IPS-20b (cell line): ENCODE results near the gene TTN.

Experiments
- H3K27ac ChIP-seq: one replicate; pipeline ENCODE4 v1.5.1; 2013; ENCODE audit warnings: low read length
- H3K27me3 ChIP-seq: 2 replicates; pipeline ENCODE4 v1.6.1; 2013; ENCODE audit warnings: mild to moderate bottlenecking, low read length, inconsistent platforms; ENCODE audit not compliant: insufficient read depth
- H3K36me3 ChIP-seq: 2 replicates; pipeline ENCODE4 v1.6.1; 2013; ENCODE audit warnings: low read depth, mild to moderate bottlenecking, inconsistent platforms, low read length, moderate library complexity; ENCODE audit not compliant: insufficient read depth
- H3K4me1 ChIP-seq: 2 replicates; pipeline ENCODE4 v1.6.1; 2013; ENCODE audit warnings: mild to moderate bottlenecking, control low read depth, inconsistent platforms, low read length, moderate library complexity; ENCODE audit not compliant: insufficient read depth
- H3K4me3 ChIP-seq: 2 replicates; pipeline ENCODE4 v1.5.1; 2013; ENCODE audit warnings: mild to moderate bottlenecking, low read length, inconsistent platforms
- H3K9ac ChIP-seq: 2 replicates; pipeline ENCODE4 v1.6.1; 2013; ENCODE audit warnings: low read depth, mild to moderate bottlenecking, inconsistent platforms, low read length, moderate library complexity
- H3K9me3 ChIP-seq: 2 replicates; pipeline ENCODE4 v1.6.1; 2013; ENCODE audit warnings: mild to moderate bottlenecking, low read depth, low read length, inconsistent platforms; ENCODE audit not compliant: insufficient read depth

TTN gene

GRCh38 chr2:178776751-178777150 lies 30.5 kb downstream of the TTN start:
- no peaks in the 10 kb centered on the region for H3K36me3 ChIP-seq
- no peaks in the 10 kb centered on the region for H3K27me3 ChIP-seq
- H3K27ac ChIP-seq = no peak overlapping the region
- H3K9ac ChIP-seq = no peak overlapping the region
- H3K4me1 ChIP-seq = no peaks in the 10 kb centered on the region
- no peaks in the 10 kb centered on the region for H3K9me3 ChIP-seq
- H3K4me3 ChIP-seq = no peak overlapping the region

DNA sequence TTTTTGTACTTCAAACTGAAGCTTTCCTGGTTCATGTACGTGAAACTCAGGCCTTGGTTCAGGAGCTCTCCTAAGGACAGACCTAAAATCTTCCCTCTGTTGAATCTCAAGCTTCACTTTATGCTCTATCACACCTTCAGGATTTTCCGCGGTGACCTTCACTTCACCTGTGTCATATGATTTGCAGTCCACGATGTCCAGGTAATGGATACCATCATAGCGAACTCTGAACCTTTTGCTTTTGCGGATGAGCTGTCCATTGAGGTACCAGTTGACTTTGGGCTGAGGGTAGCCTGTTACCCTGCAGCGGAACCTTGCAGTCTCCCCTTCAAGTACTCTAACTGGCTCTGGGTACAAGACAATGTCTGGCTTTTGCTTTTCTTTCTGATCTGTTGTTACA lies 31.2 kb downstream of the TTN start:
- H3K9me3 ChIP-seq = no peaks in the 10 kb centered on the region
- H3K27ac ChIP-seq = no peak overlapping the region
- no peaks in the 10 kb centered on the region for H3K27me3 ChIP-seq
- no peaks in the 10 kb centered on the region for H3K4me1 ChIP-seq
- H3K9ac ChIP-seq = no peak overlapping the region
- H3K4me3 ChIP-seq = no peak overlapping the region
- no peaks in the 10 kb centered on the region for H3K36me3 ChIP-seq

- no peaks in the 10 kb centered on the region for H3K27me3 ChIP-seq
- no peak overlapping the region for H3K9ac ChIP-seq
- H3K36me3 ChIP-seq = no peaks in the 10 kb centered on the region
- no peaks in the 10 kb centered on the region for H3K9me3 ChIP-seq
- no peak overlapping the region for H3K27ac ChIP-seq
- H3K4me3 ChIP-seq = no peak overlapping the region
- H3K4me1 ChIP-seq = no peaks in the 10 kb centered on the region
Measured at GRCh38 chr2:178770518-178770917, 36.7 kb downstream of the TTN start.

DNA sequence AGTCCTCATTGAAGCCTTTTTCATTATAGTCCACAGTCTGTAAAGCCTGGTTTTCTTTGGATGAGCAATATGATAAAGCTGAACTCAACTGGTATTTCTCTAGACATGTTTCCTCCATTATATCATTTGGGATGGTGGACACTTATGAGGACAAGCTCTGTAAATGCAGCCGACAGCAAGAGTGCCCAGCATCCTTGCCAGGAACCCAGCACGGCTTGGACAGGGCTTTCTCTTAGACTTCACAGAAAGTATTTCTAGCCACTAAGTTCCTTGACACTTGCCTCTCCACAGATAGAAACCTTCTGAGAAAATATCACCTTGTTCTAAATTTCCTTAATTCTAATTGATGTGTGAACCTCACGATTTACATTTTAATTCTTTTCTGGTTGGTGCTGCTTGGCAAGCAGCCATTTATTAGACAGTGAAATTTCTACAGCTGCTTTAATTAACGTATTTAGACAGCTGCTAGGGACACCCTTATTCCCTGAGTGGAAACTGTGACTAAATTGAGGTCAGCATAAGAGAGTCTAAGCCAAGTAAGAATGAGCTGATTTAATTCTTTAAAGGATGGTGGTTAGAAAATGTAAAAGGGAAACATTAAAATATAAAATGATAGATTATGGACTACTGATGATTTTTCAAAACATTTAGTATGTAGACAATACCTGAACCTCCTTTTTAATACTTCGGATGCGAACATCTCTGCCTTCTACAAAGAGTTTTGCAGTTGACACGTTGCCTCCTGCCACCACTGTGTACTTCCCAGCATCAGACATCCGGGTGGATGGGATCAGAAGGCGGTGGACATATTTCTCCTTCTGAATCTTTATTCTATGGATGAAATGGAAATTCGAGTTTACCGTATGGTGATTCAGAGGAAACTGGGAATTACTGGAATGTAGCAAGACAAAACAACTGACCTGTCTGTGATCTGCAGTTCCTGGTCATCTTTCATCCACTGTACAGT lies 39.8 kb downstream of the TTN start:
- Histone ChIP-seq H3K9ac (no peak overlapping the region), H3K27me3 (no peaks in the 10 kb centered on the region), H3K4me1 (no peaks in the 10 kb centered on the region), H3K36me3 (no peaks in the 10 kb centered on the region), H3K4me3 (no peak overlapping the region), H3K9me3 (no peaks in the 10 kb centered on the region), H3K27ac (no peak overlapping the region)

DNA sequence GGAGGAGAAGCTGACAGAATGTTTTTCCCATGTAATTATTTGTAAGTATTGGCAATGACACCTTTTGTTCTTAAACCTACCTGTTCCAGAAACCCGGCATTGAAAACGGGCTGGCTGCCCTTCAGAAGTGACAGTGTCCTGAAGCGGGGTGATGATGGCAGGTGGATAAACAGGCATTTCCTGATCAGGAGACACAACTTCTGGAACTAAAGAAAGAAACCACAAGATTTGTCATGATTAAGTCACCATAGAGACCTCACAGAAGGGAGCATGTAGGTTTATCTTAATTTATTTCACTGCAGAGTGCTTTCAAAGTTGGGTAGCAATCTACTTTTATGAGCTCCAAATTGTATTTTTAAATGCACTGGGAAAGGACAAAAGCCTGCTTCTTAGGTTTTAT lies 43.1 kb downstream of the TTN start:
- no peak overlapping the region for H3K27ac ChIP-seq
- no peak overlapping the region for H3K4me3 ChIP-seq
- H3K36me3 ChIP-seq = no peaks in the 10 kb centered on the region
- no peaks in the 10 kb centered on the region for H3K4me1 ChIP-seq
- no peaks in the 10 kb centered on the region for H3K9me3 ChIP-seq
- H3K27me3 ChIP-seq = no peaks in the 10 kb centered on the region
- no peak overlapping the region for H3K9ac ChIP-seq

DNA sequence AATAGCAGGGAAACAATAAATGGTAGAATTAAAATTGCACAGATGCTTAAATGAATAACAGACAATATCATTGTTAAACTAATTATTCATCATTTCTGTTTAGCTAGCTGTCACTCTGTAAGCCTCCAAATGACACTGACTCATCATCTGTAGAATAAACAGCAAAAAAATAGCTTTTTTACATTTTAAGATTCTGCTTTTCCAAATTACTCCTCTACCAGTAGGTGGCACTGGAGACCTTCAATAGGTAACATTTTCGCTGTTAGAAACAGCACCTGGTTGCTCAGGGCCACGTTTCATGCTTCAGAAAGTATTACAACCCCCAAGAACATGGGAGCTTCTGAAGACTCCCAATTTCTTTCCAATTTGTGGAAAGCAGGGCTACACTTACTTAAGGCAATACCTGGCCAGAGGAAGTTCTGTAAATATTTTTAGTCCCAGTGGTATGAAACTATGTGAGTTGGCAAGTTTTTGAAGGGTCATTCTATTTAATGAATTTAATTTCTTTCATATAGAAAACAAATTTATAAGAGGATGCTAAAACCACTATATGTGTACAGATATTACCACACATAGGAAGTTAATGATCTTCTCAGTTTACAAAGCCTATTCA lies 45.4 kb downstream of the TTN start:
- H3K4me3 ChIP-seq = no peak overlapping the region
- no peaks in the 10 kb centered on the region for H3K9me3 ChIP-seq
- H3K4me1 ChIP-seq = no peaks in the 10 kb centered on the region
- H3K36me3 ChIP-seq = no peaks in the 10 kb centered on the region
- no peak overlapping the region for H3K9ac ChIP-seq
- H3K27ac ChIP-seq = no peak overlapping the region
- no peaks in the 10 kb centered on the region for H3K27me3 ChIP-seq

GRCh38 chr2:178756843-178757242 lies 50.4 kb downstream of the TTN start:
- H3K4me3 ChIP-seq = no peak overlapping the region
- H3K4me1 ChIP-seq = no peaks in the 10 kb centered on the region
- no peak overlapping the region for H3K27ac ChIP-seq
- no peak overlapping the region for H3K9ac ChIP-seq
- no peaks in the 10 kb centered on the region for H3K9me3 ChIP-seq
- H3K36me3 ChIP-seq = no peaks in the 10 kb centered on the region
- no peaks in the 10 kb centered on the region for H3K27me3 ChIP-seq

GRCh38 chr2:178756343-178756742 lies 50.9 kb downstream of the TTN start:
- Histone ChIP-seq H3K9ac (no peak overlapping the region), H3K4me3 (no peak overlapping the region), H3K4me1 (no peaks in the 10 kb centered on the region), H3K9me3 (no peaks in the 10 kb centered on the region), H3K27me3 (no peaks in the 10 kb centered on the region), H3K36me3 (no peaks in the 10 kb centered on the region), H3K27ac (no peak overlapping the region)

DNA sequence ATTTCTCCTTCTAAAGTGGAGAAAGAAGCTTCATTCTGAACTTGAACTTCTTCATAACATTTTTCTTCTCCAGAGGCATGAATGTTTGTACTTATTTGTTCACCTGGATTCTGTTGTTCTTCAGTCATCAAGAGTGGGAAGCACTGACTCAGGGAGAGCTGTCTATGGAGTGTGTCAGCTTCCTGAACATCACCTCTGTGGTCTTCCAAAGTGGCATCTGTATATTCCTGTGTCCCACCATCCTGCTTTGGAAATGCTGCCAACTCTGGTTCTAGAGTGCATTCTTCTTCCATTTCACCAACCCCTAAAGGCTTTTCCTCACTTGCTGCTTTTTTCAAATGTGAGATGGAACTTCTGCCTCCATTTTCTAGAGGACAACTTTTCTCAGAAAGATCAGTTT lies 59.5 kb downstream of the TTN start:
- Histone ChIP-seq H3K27ac (no peak overlapping the region), H3K9ac (no peak overlapping the region), H3K9me3 (no peaks in the 10 kb centered on the region), H3K4me1 (no peaks in the 10 kb centered on the region), H3K27me3 (no peaks in the 10 kb centered on the region), H3K36me3 (no peaks in the 10 kb centered on the region), H3K4me3 (no peak overlapping the region)

DNA sequence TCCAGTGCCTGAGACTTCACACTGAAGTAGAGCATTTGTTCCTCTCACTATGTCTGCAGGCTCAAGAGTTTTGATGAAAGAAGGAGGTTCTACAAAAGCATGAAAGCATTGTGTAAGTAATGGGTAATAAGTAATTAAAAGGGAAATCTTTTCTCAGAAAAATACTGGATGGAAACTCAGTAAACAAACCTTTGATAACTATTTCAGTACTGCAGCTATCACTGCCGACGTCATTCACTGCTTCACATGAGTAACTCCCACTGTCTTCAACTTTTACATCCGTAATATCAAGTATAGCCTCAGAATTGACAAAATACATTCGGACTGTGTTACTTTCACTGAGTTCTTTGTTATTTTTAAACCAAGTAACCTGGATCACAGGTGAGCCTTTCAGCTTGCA lies 72.7 kb downstream of the TTN start:
- Histone ChIP-seq H3K4me1 (no peaks in the 10 kb centered on the region), H3K36me3 (no peaks in the 10 kb centered on the region), H3K4me3 (no peak overlapping the region), H3K9ac (no peak overlapping the region), H3K27me3 (no peaks in the 10 kb centered on the region), H3K27ac (no peak overlapping the region), H3K9me3 (no peaks in the 10 kb centered on the region)

DNA sequence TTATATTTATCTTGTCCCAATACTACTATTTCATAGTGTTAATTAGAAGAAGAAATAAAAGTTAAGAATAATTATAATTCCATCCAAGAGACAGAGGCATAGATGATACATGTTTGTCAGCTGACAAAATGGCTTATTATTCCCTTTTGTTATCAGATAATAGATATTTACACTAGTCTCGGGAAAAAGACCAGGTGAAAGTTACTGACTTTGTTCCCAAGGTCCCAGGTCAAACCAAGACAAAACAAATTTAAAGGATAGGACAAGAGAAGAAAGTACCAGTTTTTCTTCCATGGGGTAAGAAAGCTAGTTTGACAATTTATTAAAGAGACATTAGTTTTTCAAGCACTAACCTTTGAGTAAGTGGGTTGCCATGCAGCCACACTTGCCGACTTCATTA lies 73.2 kb downstream of the TTN start:
- no peak overlapping the region for H3K4me3 ChIP-seq
- no peak overlapping the region for H3K27ac ChIP-seq
- no peaks in the 10 kb centered on the region for H3K27me3 ChIP-seq
- H3K9me3 ChIP-seq = no peaks in the 10 kb centered on the region
- no peak overlapping the region for H3K9ac ChIP-seq
- H3K4me1 ChIP-seq = no peaks in the 10 kb centered on the region
- no peaks in the 10 kb centered on the region for H3K36me3 ChIP-seq

GRCh38 chr2:178732913-178733312 lies 74.3 kb downstream of the TTN start:
- Histone ChIP-seq H3K4me3 (no peak overlapping the region), H3K27ac (no peak overlapping the region), H3K4me1 (no peaks in the 10 kb centered on the region), H3K36me3 (no peaks in the 10 kb centered on the region), H3K9me3 (no peaks in the 10 kb centered on the region), H3K27me3 (no peaks in the 10 kb centered on the region), H3K9ac (no peak overlapping the region)
